IMR-90 (cell line): Measurements from ENCODE around the gene UNC119. TPM values are rescaled to one million over a fixed set of nuclear protein-coding genes. Genes with fewer than 3 reads are reported as not detected.

Experiments used
- ATAC-seq: fragments of 200-7000 bp; cut with Tn5 transposase; 2 replicates; pipeline ENCODE4 v1.9.1; 2020; ENCODE audit warnings: low read depth, mild to moderate bottlenecking, moderate library complexity
- BruUV-seq: library from RNA; stranded (reverse); fragments of 400-500 nt; replicated peaks from 2 replicates; lab custom pipeline; 2021; lab: Mats Ljungman, UMichigan
- CTCF ChIA-PET: fragments of 300-600 bp; formaldehyde crosslinking; extraction: SDS; loops from one replicate; lab custom pipeline; 2021; ENCODE audit warnings: antibody characterized with exemption; lab: Yijun Ruan, JAX
- POLR2A ChIA-PET: fragments of 300-600 bp; sonication (Branson Sonifier 250); formaldehyde crosslinking; loops from one replicate; lab custom pipeline; 2022; ENCODE audit warnings: antibody characterized with exemption; ENCODE audit not compliant: unreplicated experiment; lab: Charles Lee
- DNase-seq: peaks from one replicate; pipeline ENCODE4 v3.0.0; 2013
- H2AFZ ChIP-seq: replicated peaks from 2 replicates; pipeline ENCODE3; 2013; ENCODE audit warnings: low read length, mild to moderate bottlenecking; ENCODE audit not compliant: poor library complexity
- H2AK5ac ChIP-seq: 2 replicates; pipeline ENCODE4 v1.6.1; 2013; ENCODE audit warnings: low read depth, low read length, inconsistent platforms
- H2AK9ac ChIP-seq: replicated peaks from 2 replicates; pipeline ENCODE3; 2013; ENCODE audit warnings: mild to moderate bottlenecking, low read depth, low read length, moderate library complexity; ENCODE audit not compliant: poor library complexity
- H2BK120ac ChIP-seq: 2 replicates; pipeline ENCODE4 v1.6.1; 2013; ENCODE audit warnings: low read depth, low read length, inconsistent platforms
- H2BK15ac ChIP-seq: 3 replicates; pipeline ENCODE4 v1.6.1; 2013; ENCODE audit warnings: low read depth, low read length, inconsistent platforms
- H2BK20ac ChIP-seq: 2 replicates; pipeline ENCODE4 v1.6.1; 2013; ENCODE audit warnings: low read depth, mild to moderate bottlenecking, inconsistent platforms, low read length, moderate library complexity
- H2BK5ac ChIP-seq: 2 replicates; pipeline ENCODE4 v1.6.1; 2013; ENCODE audit warnings: mild to moderate bottlenecking, low read depth, low read length, inconsistent platforms; ENCODE audit not compliant: poor library complexity, severe bottlenecking
- H3K14ac ChIP-seq: replicated peaks from 2 replicates; pipeline ENCODE4 v1.6.1; 2013; ENCODE audit warnings: low read depth, low read length, inconsistent platforms
- H3K18ac ChIP-seq: 2 replicates; pipeline ENCODE4 v1.6.1; 2013; ENCODE audit warnings: low read depth, low read length, control low read depth
- H3K23ac ChIP-seq: 2 replicates; pipeline ENCODE4 v1.6.1; 2013; ENCODE audit warnings: low read depth, low read length, inconsistent platforms
- H3K27ac ChIP-seq: 2 replicates; pipeline ENCODE4 v1.5.1; 2013; ENCODE audit warnings: mild to moderate bottlenecking, control low read depth, low read length; ENCODE audit not compliant: insufficient read depth
- H3K27me3 ChIP-seq: 2 replicates; pipeline ENCODE4 v1.6.1; 2013; ENCODE audit warnings: low read length; ENCODE audit not compliant: control insufficient read depth, insufficient read depth
- H3K36me3 ChIP-seq: 2 replicates; pipeline ENCODE4 v1.6.1; 2013; ENCODE audit warnings: low read length, mixed read lengths; ENCODE audit not compliant: control insufficient read depth, insufficient read depth
- H3K4ac ChIP-seq: 2 replicates; pipeline ENCODE4 v1.6.1; 2013; ENCODE audit warnings: low read depth, low read length, inconsistent platforms
- H3K4me1 ChIP-seq: 2 replicates; pipeline ENCODE4 v1.6.1; 2013; ENCODE audit warnings: low read length, mixed read lengths; ENCODE audit not compliant: control insufficient read depth, insufficient read depth
- H3K4me2 ChIP-seq: 2 replicates; pipeline ENCODE4 v1.6.1; 2013; ENCODE audit warnings: low read depth, mild to moderate bottlenecking, control low read depth, low read length, moderate library complexity
- H3K4me3 ChIP-seq: 2 replicates; pipeline ENCODE4 v1.5.1; 2013; ENCODE audit warnings: low read depth, mild to moderate bottlenecking, control low read depth, low read length, moderate library complexity; ENCODE audit not compliant: insufficient read depth
- H3K56ac ChIP-seq: 2 replicates; pipeline ENCODE4 v1.6.1; 2013; ENCODE audit warnings: low read length, inconsistent platforms; ENCODE audit not compliant: insufficient read depth; ENCODE audit errors: extremely low read depth
- H3K79me1 ChIP-seq, 2 experiments: 2 replicates each; pipeline ENCODE4 v1.6.1; 2013; ENCODE audit warnings: low read length in 2 of 2, inconsistent platforms in 1 of 2, low read depth in 1 of 2
- H3K9ac ChIP-seq: 2 replicates; pipeline ENCODE4 v1.6.1; 2013; ENCODE audit warnings: low read depth, low read length, control low read depth
- H3K9me1 ChIP-seq: 2 replicates; pipeline ENCODE4 v1.6.1; 2013; ENCODE audit warnings: low read length, inconsistent platforms; ENCODE audit not compliant: insufficient read depth
- H3K9me3 ChIP-seq: 2 replicates; pipeline ENCODE4 v1.6.1; 2013; ENCODE audit warnings: low read length; ENCODE audit not compliant: control insufficient read depth, insufficient read depth
- H4K20me1 ChIP-seq: 2 replicates; pipeline ENCODE4 v1.6.1; 2013; ENCODE audit warnings: low read length, inconsistent platforms; ENCODE audit not compliant: insufficient read depth
- H4K5ac ChIP-seq: 2 replicates; pipeline ENCODE4 v1.6.1; 2013; ENCODE audit warnings: mild to moderate bottlenecking, low read depth, low read length, control low read depth
- H4K8ac ChIP-seq, 2 experiments: 2 replicates each; pipeline ENCODE4 v1.6.1; 2013; ENCODE audit warnings: low read depth in 2 of 2, low read length in 2 of 2, control low read depth in 1 of 2, inconsistent platforms in 1 of 2
- H4K91ac ChIP-seq: 2 replicates; pipeline ENCODE4 v1.6.1; 2013; ENCODE audit warnings: low read depth, low read length, inconsistent platforms; ENCODE audit not compliant: insufficient read depth
- BHLHE40 ChIP-seq: fragments of 150-350 bp; IDR thresholded peaks from 2 replicates; pipeline ENCODE4 v1.6.1; 2016; ENCODE audit warnings: mild to moderate bottlenecking, low read depth, low read length
- ELK1 ChIP-seq: fragments of 150-350 bp; IDR thresholded peaks from 2 replicates; pipeline ENCODE4 v1.6.1; 2016; ENCODE audit warnings: low read depth, mild to moderate bottlenecking, low read length, moderate library complexity, borderline replicate concordance
- MXI1 ChIP-seq: IDR thresholded peaks from 2 replicates; pipeline ENCODE4 v1.6.1; 2012; ENCODE audit warnings: low read depth, mild to moderate bottlenecking, low read length, moderate library complexity, borderline replicate concordance
- NFE2L2 ChIP-seq: fragments of 150-350 bp; IDR thresholded peaks from 2 replicates; pipeline ENCODE4 v1.6.1; 2016; ENCODE audit warnings: low read depth, mild to moderate bottlenecking, low read length
- POLR2A ChIP-seq: IDR thresholded peaks from 2 replicates; pipeline ENCODE4 v1.6.1; 2012; ENCODE audit warnings: mild to moderate bottlenecking, low read depth, low read length
- RAD21 ChIP-seq: IDR thresholded peaks from 2 replicates; pipeline ENCODE4 v1.6.1; 2012; ENCODE audit warnings: low read length, improper control_type of control experiment
- RCOR1 ChIP-seq: IDR thresholded peaks from 2 replicates; pipeline ENCODE4 v1.6.1; 2012; ENCODE audit warnings: mild to moderate bottlenecking, low read length, improper control_type of control experiment; ENCODE audit not compliant: insufficient replicate concordance
- USF2 ChIP-seq: fragments of 150-350 bp; IDR thresholded peaks from 2 replicates; pipeline ENCODE4 v1.6.1; 2017; ENCODE audit warnings: mild to moderate bottlenecking, antibody characterized with exemption, low read length, low read depth
- WGBS, 2 experiments: methylation state at CpG; one replicate each; pipeline versions ENCODE4 v1.1.5 to v1.1.7; 2013; ENCODE audit warnings: missing lambda C conversion rate in 2 of 2; ENCODE audit not compliant: insufficient read length in 1 of 2; ENCODE audit errors: extremely low coverage in 2 of 2; 5-methylcytosine and 5-hydroxymethylcytosine counted together
- dilution Hi-C: fragments of 300-500 bp; cut with HindIII; formaldehyde crosslinking; loops from one replicate; pipeline ENCODE4 v1.14.3; 2018; ENCODE audit warnings: low sequenced_read_pairs; ENCODE audit not compliant: unreplicated experiment
- in situ Hi-C: fragments of 300-500 bp; cut with MboI; formaldehyde crosslinking; loops from 3 replicates; pipeline ENCODE4 v1.14.3; 2019; ENCODE audit warnings: low sequenced_read_pairs, inconsistent platforms, mixed read lengths
- intact Hi-C: fragments of 100-400 bp; cut with micrococcal nuclease; formaldehyde crosslinking; loops from 2 replicates; pipeline ENCODE4 v1.10.0; 2022
- polyA plus RNA-seq, 3 experiments: library from polyadenylated mRNA; depleted of rRNA; stranded (reverse); fragments of >200 nt; gene quantifications; 2 replicates each; pipeline ENCODE4 v1.2.3, GENCODE V29; 2012; ENCODE audit warnings: low replicate concordance in 1 of 3
- total RNA-seq: library from RNA; depleted of rRNA; stranded (reverse); fragments of >200 nt; gene quantifications from 2 replicates; pipeline ENCODE4 v1.2.3, GENCODE V29; 2012
- TF ChIP-seq, protein P1 (sequence below): conservative IDR thresholded peaks from 2 replicates; pipeline ENCODE4 v1.5.1; 2012; ENCODE audit warnings: mild to moderate bottlenecking, low read depth, low read length, improper control_type of control experiment

UNC119 gene
- total and polyA plus RNA-seq, 2 of the 4 experiments (the other 2 are of a cell fraction) = 22.4 to 57.4 TPM

DNA sequence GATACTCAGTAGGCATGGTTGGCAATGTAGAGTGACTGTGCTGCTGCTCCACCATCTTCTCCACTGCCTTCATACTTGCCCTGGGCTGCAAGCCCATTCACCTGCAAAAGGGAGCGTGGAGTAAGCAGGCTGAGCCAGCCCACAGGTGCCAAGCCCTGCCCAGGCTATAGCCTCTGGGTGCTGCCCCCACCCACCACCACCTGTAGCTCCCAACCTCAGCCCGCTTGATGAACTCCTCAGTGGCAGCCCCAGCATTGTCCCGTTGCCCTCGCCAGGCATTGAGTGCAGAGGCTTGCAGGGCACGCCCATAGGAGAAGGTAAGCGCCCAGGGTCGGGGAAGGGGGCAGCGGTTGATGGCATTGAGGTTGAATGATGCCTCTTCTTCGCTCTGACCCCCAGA is 21.1 kb upstream of the UNC119 start:
- H3K9ac ChIP-seq = no peak overlapping the region
- ATAC-seq (no peak), DNase-seq (no peak)
- no peak overlapping the region for H4K8ac ChIP-seq
- in situ Hi-C loops = no loop called here
- no peak overlapping the region for H2BK20ac ChIP-seq
- H3K18ac ChIP-seq = no peak overlapping the region
- H2AFZ ChIP-seq = no peak overlapping the region
- no peak overlapping the region for H3K14ac ChIP-seq
- no peak overlapping the region for H4K91ac ChIP-seq
- WGBS, 2 experiments = 77% methylated on average over 3 of the region's 9 CpGs; no CpG with 5 or more reads in 1 of the 2 experiments
- no peak overlapping the region for H2BK15ac ChIP-seq
- no peaks in the 10 kb centered on the region for H3K9me3 ChIP-seq
- H3K9me1 ChIP-seq = peaks cover 11% of the 10 kb centered on the region
- H4K20me1 ChIP-seq = peaks cover 5% of the 10 kb centered on the region; the same call in 1 of the 2 replicates
- POLR2A ChIA-PET = no interaction called here
- no peak overlapping the region for H3K4ac ChIP-seq
- no TSS peak for BruUV-seq
- intact Hi-C loops = no loop called here
- H3K4me2 ChIP-seq = no peak overlapping the region
- peaks cover 17 to 32% of the 10 kb centered on the region in 2 experiments for H3K79me1 ChIP-seq
- no peak overlapping the region for H2BK5ac ChIP-seq
- no peak overlapping the region for H3K4me3 ChIP-seq
- no peak overlapping the region for H3K27ac ChIP-seq
- no peaks in the 10 kb centered on the region for H3K27me3 ChIP-seq
- peaks cover 15% of the 10 kb centered on the region; the same call in 1 of the 2 replicates for H3K36me3 ChIP-seq
- no peak overlapping the region for H2BK120ac ChIP-seq
- H3K56ac ChIP-seq = no peak overlapping the region
- no peak overlapping the region for H4K5ac ChIP-seq
- no peak overlapping the region for H2AK9ac ChIP-seq
- dilution Hi-C loops = no loop called here
- H3K23ac ChIP-seq = no peak overlapping the region
- H3K4me1 ChIP-seq = peaks cover 6% of the 10 kb centered on the region; the same call in 1 of the 2 replicates
- no peak overlapping the region for H2AK5ac ChIP-seq
- CTCF ChIA-PET = no interaction called here
- TF ChIP-seq RAD21 = no peak
- no peak for TF ChIP-seq USF2
- no peak for TF ChIP-seq NFE2L2
- no peak for TF ChIP-seq POLR2A
- TF ChIP-seq RCOR1 = no peak
- TF ChIP-seq, protein P1, sequence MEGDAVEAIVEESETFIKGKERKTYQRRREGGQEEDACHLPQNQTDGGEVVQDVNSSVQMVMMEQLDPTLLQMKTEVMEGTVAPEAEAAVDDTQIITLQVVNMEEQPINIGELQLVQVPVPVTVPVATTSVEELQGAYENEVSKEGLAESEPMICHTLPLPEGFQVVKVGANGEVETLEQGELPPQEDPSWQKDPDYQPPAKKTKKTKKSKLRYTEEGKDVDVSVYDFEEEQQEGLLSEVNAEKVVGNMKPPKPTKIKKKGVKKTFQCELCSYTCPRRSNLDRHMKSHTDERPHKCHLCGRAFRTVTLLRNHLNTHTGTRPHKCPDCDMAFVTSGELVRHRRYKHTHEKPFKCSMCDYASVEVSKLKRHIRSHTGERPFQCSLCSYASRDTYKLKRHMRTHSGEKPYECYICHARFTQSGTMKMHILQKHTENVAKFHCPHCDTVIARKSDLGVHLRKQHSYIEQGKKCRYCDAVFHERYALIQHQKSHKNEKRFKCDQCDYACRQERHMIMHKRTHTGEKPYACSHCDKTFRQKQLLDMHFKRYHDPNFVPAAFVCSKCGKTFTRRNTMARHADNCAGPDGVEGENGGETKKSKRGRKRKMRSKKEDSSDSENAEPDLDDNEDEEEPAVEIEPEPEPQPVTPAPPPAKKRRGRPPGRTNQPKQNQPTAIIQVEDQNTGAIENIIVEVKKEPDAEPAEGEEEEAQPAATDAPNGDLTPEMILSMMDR = no peak
- TF ChIP-seq BHLHE40 = no peak
- TF ChIP-seq ELK1 = no peak
- TF ChIP-seq MXI1 = no peak
